ENCODE measurements around the gene SLC6A13. TPM values are rescaled to one million over a fixed set of nuclear protein-coding genes. Genes with fewer than 3 reads are reported as not detected.
A peak's percentile ranks its signal among the peaks of the same experiment; 100 is the strongest.

The SLC6A13 gene
- total and polyA plus RNA-seq, 2 of the 13 experiments (the other 11 are each of a cell fraction or from before 2014, with no cell fraction given): 0.05 to 0.15 TPM

DNA sequence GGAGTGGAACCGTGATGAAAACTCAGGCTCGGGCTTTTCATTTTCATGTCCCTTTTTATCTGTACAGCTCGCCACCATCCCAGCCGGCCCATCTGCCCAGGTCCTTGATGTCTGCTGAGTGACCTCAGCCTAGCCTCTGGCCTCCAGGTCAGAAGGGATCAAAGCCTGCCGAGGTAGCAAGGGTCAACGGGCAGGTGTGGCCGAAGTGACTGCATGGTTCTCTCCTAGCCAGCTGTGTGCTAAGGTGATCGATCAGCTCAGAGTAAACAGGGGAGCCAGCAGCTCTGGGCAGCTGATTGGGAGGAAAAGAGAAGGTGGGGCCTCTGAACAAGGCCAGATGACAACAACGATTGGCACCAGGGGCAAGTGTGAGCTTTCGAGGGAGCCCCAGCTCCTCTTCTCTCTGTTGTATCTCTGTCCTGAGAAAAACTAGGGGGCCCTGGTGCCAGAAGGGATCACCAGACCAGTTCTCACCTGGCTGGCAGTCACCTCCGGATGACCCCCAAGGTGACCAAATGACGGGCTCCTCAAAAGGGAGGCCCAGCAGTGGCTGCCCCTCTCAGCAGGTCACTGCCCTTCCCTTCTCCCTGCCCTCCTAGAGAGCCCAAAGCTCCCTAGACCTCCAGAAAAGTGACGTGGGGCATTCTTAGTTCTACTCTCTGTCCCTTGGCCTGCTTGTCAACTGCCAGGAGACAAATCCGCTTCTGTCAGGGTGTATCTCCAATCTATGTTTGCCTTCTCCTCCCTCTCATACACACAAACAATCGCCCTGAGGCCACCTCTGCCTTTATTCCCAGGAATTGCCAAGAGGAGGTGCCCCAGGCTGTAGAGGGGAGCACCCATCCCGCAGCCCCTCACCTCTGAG lies 52.1 kb downstream of the SLC6A13 start (continued):
- TF ChIP-seq, protein P1, sequence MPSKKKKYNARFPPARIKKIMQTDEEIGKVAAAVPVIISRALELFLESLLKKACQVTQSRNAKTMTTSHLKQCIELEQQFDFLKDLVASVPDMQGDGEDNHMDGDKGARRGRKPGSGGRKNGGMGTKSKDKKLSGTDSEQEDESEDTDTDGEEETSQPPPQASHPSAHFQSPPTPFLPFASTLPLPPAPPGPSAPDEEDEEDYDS (CRISPR knock-in tag; IDR thresholded peaks at IDR 0.05): no peak; the same call in 1 of the 2 replicates
- TF ChIP-seq, protein P2, sequence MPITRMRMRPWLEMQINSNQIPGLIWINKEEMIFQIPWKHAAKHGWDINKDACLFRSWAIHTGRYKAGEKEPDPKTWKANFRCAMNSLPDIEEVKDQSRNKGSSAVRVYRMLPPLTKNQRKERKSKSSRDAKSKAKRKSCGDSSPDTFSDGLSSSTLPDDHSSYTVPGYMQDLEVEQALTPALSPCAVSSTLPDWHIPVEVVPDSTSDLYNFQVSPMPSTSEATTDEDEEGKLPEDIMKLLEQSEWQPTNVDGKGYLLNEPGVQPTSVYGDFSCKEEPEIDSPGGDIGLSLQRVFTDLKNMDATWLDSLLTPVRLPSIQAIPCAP (CRISPR knock-in tag; IDR thresholded peaks at IDR 0.05; ENCODE audit: low read depth): 0 out of 2 replicates have a peak, but pooled peaks have one; percentile 55
- TF ChIP-seq RORA (CRISPR knock-in tag; IDR thresholded peaks at IDR 0.05): no peak
- no peak for TF ChIP-seq SRSF1 (optimal IDR thresholded peaks at IDR 0.05; ENCODE audit: low read depth, low read length)
- TF ChIP-seq, protein P3, sequence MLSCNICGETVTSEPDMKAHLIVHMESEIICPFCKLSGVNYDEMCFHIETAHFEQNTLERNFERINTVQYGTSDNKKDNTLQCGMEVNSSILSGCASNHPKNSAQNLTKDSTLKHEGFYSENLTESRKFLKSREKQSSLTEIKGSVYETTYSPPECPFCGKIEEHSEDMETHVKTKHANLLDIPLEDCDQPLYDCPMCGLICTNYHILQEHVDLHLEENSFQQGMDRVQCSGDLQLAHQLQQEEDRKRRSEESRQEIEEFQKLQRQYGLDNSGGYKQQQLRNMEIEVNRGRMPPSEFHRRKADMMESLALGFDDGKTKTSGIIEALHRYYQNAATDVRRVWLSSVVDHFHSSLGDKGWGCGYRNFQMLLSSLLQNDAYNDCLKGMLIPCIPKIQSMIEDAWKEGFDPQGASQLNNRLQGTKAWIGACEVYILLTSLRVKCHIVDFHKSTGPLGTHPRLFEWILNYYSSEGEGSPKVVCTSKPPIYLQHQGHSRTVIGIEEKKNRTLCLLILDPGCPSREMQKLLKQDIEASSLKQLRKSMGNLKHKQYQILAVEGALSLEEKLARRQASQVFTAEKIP (CRISPR knock-in tag; IDR thresholded peaks at IDR 0.05; ENCODE audit: borderline replicate concordance): no peak
- peak; percentile 99 for TF ChIP-seq SKI (IDR thresholded peaks at IDR 0.05; ENCODE audit: partially characterized antibody)
- no peak for TF ChIP-seq ATAD3A (CRISPR knock-in tag; IDR thresholded peaks at IDR 0.05)
- TF ChIP-seq KDM6A (CRISPR knock-in tag; IDR thresholded peaks at IDR 0.05; ENCODE audit: low read depth): peak; percentile 98
- peak; percentile 76; the same call in 1 of the 2 replicates for TF ChIP-seq NFKB2 (CRISPR knock-in tag; IDR thresholded peaks at IDR 0.05; ENCODE audit: borderline replicate concordance)
- no peak for TF ChIP-seq GLI4 (CRISPR knock-in tag; IDR thresholded peaks at IDR 0.05; ENCODE audit: borderline replicate concordance)
- peak; percentile 96 for TF ChIP-seq ZNF589 (CRISPR knock-in tag; conservative IDR thresholded peaks at IDR 0.05)
- TF ChIP-seq ZNF160 (CRISPR knock-in tag; IDR thresholded peaks at IDR 0.05): peak; percentile 92
- TF ChIP-seq ZNF619 (CRISPR knock-in tag; IDR thresholded peaks at IDR 0.05): no peak; the same call in 1 of the 2 replicates
- peak; percentile 91 for TF ChIP-seq ZNF264 (CRISPR knock-in tag; IDR thresholded peaks at IDR 0.05)
- TF ChIP-seq, protein P4, sequence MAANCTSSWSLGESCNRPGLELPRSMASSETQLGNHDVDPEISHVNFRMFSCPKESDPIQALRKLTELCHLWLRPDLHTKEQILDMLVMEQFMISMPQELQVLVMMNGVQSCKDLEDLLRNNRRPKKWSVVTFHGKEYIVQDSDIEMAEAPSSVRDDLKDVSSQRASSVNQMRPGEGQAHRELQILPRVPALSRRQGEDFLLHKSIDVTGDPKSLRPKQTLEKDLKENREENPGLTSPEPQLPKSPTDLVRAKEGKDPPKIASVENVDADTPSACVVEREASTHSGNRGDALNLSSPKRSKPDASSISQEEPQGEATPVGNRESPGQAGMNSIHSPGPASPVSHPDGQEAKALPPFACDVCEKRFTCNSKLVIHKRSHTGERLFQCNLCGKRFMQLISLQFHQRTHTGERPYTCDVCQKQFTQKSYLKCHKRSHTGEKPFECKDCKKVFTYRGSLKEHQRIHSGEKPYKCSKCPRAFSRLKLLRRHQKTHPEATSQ (CRISPR knock-in tag; IDR thresholded peaks at IDR 0.05; ENCODE audit: borderline replicate concordance): peak; percentile 86; the same call in 1 of the 2 replicates
- peak; percentile 91 for TF ChIP-seq ZBTB7B (CRISPR knock-in tag; IDR thresholded peaks at IDR 0.05)
- TF ChIP-seq, protein P5, sequence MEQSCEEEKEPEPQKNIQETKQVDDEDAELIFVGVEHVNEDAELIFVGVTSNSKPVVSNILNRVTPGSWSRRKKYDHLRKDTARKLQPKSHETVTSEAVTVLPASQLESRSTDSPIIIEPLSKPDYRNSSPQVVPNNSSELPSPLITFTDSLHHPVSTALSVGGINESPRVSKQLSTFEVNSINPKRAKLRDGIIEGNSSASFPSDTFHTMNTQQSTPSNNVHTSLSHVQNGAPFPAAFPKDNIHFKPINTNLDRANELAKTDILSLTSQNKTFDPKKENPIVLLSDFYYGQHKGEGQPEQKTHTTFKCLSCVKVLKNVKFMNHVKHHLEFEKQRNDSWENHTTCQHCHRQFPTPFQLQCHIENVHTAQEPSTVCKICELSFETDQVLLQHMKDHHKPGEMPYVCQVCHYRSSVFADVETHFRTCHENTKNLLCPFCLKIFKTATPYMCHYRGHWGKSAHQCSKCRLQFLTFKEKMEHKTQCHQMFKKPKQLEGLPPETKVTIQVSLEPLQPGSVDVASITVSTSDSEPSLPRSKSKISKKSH (CRISPR knock-in tag; IDR thresholded peaks at IDR 0.05; ENCODE audit: borderline replicate concordance): peak; percentile 94
- peak; percentile 95 for TF ChIP-seq CCAR2 (optimal IDR thresholded peaks at IDR 0.05; ENCODE audit: low read depth, low read length)
- TF ChIP-seq HES4 (CRISPR knock-in tag; IDR thresholded peaks at IDR 0.05; ENCODE audit: borderline replicate concordance): peak; percentile 71; the same call in 1 of the 2 replicates
